Measurements from ENCODE around the gene TBPL1.

DNA sequence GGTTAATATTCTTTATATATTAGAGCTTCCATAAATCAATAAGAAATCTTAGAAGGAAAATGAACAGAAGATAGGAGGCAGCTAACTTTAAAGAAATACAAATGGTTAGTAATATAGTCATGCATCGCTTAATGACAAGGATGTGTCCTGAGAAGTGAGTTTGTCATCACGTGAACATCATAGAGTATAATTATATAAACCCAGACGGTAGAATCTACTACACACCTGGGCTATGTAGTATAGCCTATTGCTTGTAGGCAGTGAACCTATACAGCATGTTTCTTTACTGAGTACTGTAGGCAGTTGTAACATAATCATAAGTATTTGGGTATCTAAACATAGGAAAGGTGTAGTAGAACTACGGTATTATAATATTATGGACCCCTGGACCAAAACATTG is 14.3 kb downstream of the TBPL1 start:
- no peak for TF ChIP-seq EZH2 (IDR thresholded peaks at IDR 0.05)
- TF ChIP-seq POLR2AphosphoS5 (IDR thresholded peaks at IDR 0.05; ENCODE audit: borderline replicate concordance, low read depth, low read length), result no peak
- no peak for TF ChIP-seq FOXP2 (optimal IDR thresholded peaks at IDR 0.05; ENCODE audit: control extremely low read depth, extremely low read length, insufficient read depth)
